HFF-Myc (cell line): ENCODE data around the gene PPP1R12B.
A peak's percentile ranks its signal among the peaks of the same experiment; 100 is the strongest.
"Not testable (repeated sequence)": the region's sequence is repeated elsewhere in the genome, so short reads cannot be mapped to it uniquely, and the experiment has no call there.

Experiments
- DNase-seq: peaks from one replicate; pipeline ENCODE4 v3.0.0-alpha.2; 2011; ENCODE audit warnings: low read depth; ENCODE audit errors: extremely low read depth
- H3K4me3 ChIP-seq: replicated peaks from 2 replicates; pipeline ENCODE4 v1.5.1; 2011; ENCODE audit warnings: low read depth, mild to moderate bottlenecking, control low read depth, low read length
- TF ChIP-seq, protein P1 (sequence below): IDR thresholded peaks from 2 replicates; pipeline ENCODE4 v1.5.1; 2012; ENCODE audit warnings: mild to moderate bottlenecking, low read depth, low read length, control low read depth; ENCODE audit errors: missing control alignments

PPP1R12B gene

GRCh38 chr1:202578001-202578504 lies 229.6 kb downstream of the PPP1R12B start:
- peak; percentile 48 for DNase-seq
- no peak overlapping the region for H3K4me3 ChIP-seq
- TF ChIP-seq, protein P1, sequence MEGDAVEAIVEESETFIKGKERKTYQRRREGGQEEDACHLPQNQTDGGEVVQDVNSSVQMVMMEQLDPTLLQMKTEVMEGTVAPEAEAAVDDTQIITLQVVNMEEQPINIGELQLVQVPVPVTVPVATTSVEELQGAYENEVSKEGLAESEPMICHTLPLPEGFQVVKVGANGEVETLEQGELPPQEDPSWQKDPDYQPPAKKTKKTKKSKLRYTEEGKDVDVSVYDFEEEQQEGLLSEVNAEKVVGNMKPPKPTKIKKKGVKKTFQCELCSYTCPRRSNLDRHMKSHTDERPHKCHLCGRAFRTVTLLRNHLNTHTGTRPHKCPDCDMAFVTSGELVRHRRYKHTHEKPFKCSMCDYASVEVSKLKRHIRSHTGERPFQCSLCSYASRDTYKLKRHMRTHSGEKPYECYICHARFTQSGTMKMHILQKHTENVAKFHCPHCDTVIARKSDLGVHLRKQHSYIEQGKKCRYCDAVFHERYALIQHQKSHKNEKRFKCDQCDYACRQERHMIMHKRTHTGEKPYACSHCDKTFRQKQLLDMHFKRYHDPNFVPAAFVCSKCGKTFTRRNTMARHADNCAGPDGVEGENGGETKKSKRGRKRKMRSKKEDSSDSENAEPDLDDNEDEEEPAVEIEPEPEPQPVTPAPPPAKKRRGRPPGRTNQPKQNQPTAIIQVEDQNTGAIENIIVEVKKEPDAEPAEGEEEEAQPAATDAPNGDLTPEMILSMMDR = no peak

DNA sequence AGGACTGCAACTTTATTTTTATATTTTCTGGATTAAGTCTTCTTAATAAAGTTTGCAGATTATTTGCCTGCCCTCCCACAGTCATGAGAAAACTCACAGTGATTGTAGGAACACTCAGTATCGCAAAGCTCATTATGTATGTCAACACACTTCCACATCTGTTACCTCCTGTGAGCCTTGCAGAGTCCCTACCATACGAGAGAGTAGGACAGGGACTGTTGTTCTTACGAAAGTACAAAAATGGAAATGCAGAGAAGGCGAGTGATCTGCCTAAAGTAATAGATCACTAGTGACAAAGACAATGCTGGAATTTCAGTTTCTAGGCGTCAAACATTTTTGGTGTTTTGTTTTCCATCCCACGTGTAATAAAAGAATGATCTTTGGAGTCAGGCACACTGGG lies 230.1 kb downstream of the PPP1R12B start:
- no peak for DNase-seq
- H3K4me3 ChIP-seq = no peak overlapping the region
- TF ChIP-seq, protein P1 = no peak

DNA sequence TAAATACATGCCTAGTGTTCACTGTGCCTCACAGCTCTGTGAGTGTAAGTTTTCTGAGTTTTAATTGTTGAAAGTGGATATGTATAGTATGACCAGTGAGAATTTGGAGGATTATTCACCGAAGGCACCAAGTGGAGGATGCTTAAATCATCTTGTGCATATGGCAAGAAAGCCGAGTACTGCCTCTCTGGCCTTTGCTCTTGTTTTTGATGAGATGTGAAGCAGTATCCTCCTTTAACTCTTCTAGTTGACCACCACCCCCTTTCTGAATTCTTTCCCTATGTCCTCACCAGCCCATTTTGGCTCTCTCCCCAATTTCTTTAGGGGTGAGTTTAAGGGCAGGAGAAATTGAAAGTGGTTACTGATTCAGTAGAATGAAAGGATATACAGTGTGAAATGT lies 231.3 kb downstream of the PPP1R12B start:
- H3K4me3 ChIP-seq = no peak overlapping the region
- peak; percentile 63 for DNase-seq
- TF ChIP-seq, protein P1 = no peak

DNA sequence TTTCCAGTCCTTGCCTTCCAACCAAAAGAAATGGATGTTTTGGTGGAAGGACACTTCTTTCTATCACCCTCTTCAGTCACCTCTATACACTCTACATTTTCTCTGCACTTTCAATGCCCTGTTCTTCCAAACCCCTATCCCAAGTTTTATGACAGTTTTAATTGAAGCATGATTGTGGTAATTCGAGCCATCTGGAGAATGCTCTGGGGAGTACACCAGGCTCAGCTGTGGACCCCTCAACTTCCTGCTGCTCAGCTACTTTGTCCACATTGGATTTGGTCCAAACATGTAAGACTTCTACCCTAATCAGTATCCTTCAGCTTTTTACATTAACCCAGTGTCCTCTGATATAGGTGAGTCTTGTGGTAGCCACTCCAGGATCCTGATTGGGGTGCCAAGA lies 232.1 kb downstream of the PPP1R12B start:
- DNase-seq = no peak
- no peak overlapping the region for H3K4me3 ChIP-seq
- TF ChIP-seq, protein P1 = no peak

GRCh38 chr1:202582350-202582749 lies 233.9 kb downstream of the PPP1R12B start:
- not testable (repeated sequence) for DNase-seq, H3K4me3 ChIP-seq

GRCh38 chr1:202584707-202585589 lies 236.4 kb downstream of the PPP1R12B start:
- DNase-seq = no peak
- H3K4me3 ChIP-seq = no peak overlapping the region
- TF ChIP-seq, protein P1 = no peak

GRCh38 chr1:202585590-202585933 lies 237.1 kb downstream of the PPP1R12B start:
- TF ChIP-seq, protein P1 = no peak
- DNase-seq = no peak
- H3K4me3 ChIP-seq = no peak overlapping the region
